Keratinocyte (primary cell): Measurements from ENCODE around the gene FAM25G. TPM values are rescaled to one million over a fixed set of nuclear protein-coding genes. Genes with fewer than 3 reads are reported as not detected.

Source experiments
- DNase-seq: peaks from one replicate; pipeline ENCODE4 v3.0.0-alpha.2; 2011; ENCODE audit warnings: low read depth, missing footprints, low spot score
- FAIRE-seq: peaks from 2 replicates; lab custom pipeline; 2011; peaks lifted over from hg19 to GRCh38; lab: Jason Lieb, UNC
- H2AFZ ChIP-seq: 2 replicates; pipeline ENCODE4 v1.6.0; 2012; ENCODE audit warnings: low read length, control low read depth, inconsistent platforms; ENCODE audit not compliant: control insufficient read depth
- H3K27ac ChIP-seq: 2 replicates; pipeline ENCODE4 v1.5.1; 2011; ENCODE audit warnings: low read length; ENCODE audit not compliant: control insufficient read depth, insufficient read depth
- H3K27me3 ChIP-seq: 3 replicates; pipeline ENCODE4 v1.6.0; 2011; ENCODE audit warnings: low read length; ENCODE audit not compliant: control insufficient read depth, insufficient read depth; ENCODE audit errors: extremely low read depth
- H3K36me3 ChIP-seq, 2 experiments: 2 replicates in 1 of 2; 3 replicates in 1 of 2; pipeline ENCODE4 v1.5.1; 2011; ENCODE audit warnings: low read length in 2 of 2, mild to moderate bottlenecking in 1 of 2; ENCODE audit not compliant: control insufficient read depth in 2 of 2, insufficient read depth in 2 of 2; ENCODE audit errors: extremely low read depth in 1 of 2
- H3K4me1 ChIP-seq: 3 replicates; pipeline ENCODE4 v1.5.1; 2011; ENCODE audit warnings: low read length; ENCODE audit not compliant: control insufficient read depth, insufficient read depth; ENCODE audit errors: extremely low read depth
- H3K4me2 ChIP-seq: 3 replicates; pipeline ENCODE4 v1.6.0; 2011; ENCODE audit warnings: low read depth, low read length; ENCODE audit not compliant: control insufficient read depth, insufficient read depth; ENCODE audit errors: extremely low read depth
- H3K4me3 ChIP-seq, 3 experiments: fragments of 200-600 bp in 1 of 3; sonication (generic) in 1 of 3; 2 replicates in 2 of 3; 3 replicates in 1 of 3; pipeline ENCODE4 v1.5.1; 2011 to 2016; ENCODE audit warnings: low read length in 3 of 3, mild to moderate bottlenecking in 3 of 3, control low read depth in 2 of 3, inconsistent platforms in 1 of 3, low read depth in 1 of 3, mixed read lengths in 1 of 3, mixed run types in 1 of 3, moderate library complexity in 1 of 3; ENCODE audit not compliant: control insufficient read depth in 2 of 3, insufficient read depth in 2 of 3; ENCODE audit errors: extremely low read depth in 1 of 3
- H3K79me2 ChIP-seq: 2 replicates; pipeline ENCODE4 v1.6.0; 2012; ENCODE audit warnings: low read length; ENCODE audit not compliant: control insufficient read depth, insufficient read depth
- H3K9ac ChIP-seq: 3 replicates; pipeline ENCODE4 v1.6.0; 2011; ENCODE audit warnings: low read length; ENCODE audit not compliant: control insufficient read depth, insufficient read depth; ENCODE audit errors: extremely low read depth
- H3K9me1 ChIP-seq: 3 replicates; pipeline ENCODE4 v1.6.0; 2011; ENCODE audit warnings: low read length; ENCODE audit not compliant: control insufficient read depth, insufficient read depth; ENCODE audit errors: extremely low read depth
- H3K9me3 ChIP-seq: 2 replicates; pipeline ENCODE4 v1.5.1; 2012; ENCODE audit warnings: low read depth, low read length; ENCODE audit not compliant: control insufficient read depth
- H4K20me1 ChIP-seq: 3 replicates; pipeline ENCODE4 v1.6.0; 2011; ENCODE audit warnings: low read length; ENCODE audit not compliant: control insufficient read depth, insufficient read depth; ENCODE audit errors: extremely low read depth
- CTCF ChIP-seq, 3 experiments: IDR thresholded peaks in 1 of 3; conservative IDR thresholded peaks in 1 of 3; optimal IDR thresholded peaks in 1 of 3; 2 replicates in 2 of 3; 3 replicates in 1 of 3; pipeline versions ENCODE3 to v1.5.1; 2011; ENCODE audit warnings: low read length in 3 of 3, mild to moderate bottlenecking in 3 of 3, moderate library complexity in 2 of 3, control low read depth in 1 of 3, inconsistent platforms in 1 of 3; ENCODE audit not compliant: insufficient read depth in 2 of 3; ENCODE audit errors: extremely low read depth in 1 of 3
- EZH2 ChIP-seq: IDR thresholded peaks from one replicate; pipeline ENCODE4 v1.6.1; 2012; ENCODE audit warnings: inconsistent platforms, mild to moderate bottlenecking, low read length, moderate library complexity
- dilution Hi-C: fragments of 300-500 bp; cut with MboI; formaldehyde crosslinking; loops from one replicate; pipeline ENCODE4 v1.7.0; 2020; ENCODE audit warnings: low sequenced_read_pairs; ENCODE audit not compliant: extremely low pct_ligation_motif_present
- polyA plus RNA-seq, 5 experiments: library from polyadenylated mRNA; depleted of rRNA in 3 of 5; stranded (reverse) in 3 of 5; stranded (forward) in 1 of 5; unstranded in 1 of 5; fragments of >200 nt; gene quantifications; 1 replicate in 1 of 5; 2 replicates in 3 of 5; 3 replicates in 1 of 5; pipeline versions ENCODE4 v1.2.1 to v1.2.3, GENCODE V29; 2011 to 2012; ENCODE audit warnings: missing spikeins in 2 of 5, low read depth in 1 of 5, low replicate concordance in 1 of 5

Gene FAM25G
- polyA plus RNA-seq, 1 donor (not counting 4 experiments of a cell fraction or from before 2014, with no cell fraction given), result 10.6 TPM

GRCh38 chr10:47454780-47455058 is 36.8 kb downstream of the FAM25G start:
- Histone ChIP-seq H3K4me2 (no peak overlapping the region), H3K4me3 (no peak overlapping the region), H3K36me3 (no peaks in the 10 kb centered on the region), H3K27ac (no peak overlapping the region), H2AFZ (no peak overlapping the region), H4K20me1 (no peaks in the 10 kb centered on the region), H3K27me3 (peaks cover 9% of the 10 kb centered on the region), H3K9me3 (no peaks in the 10 kb centered on the region), H3K4me1 (no peaks in the 10 kb centered on the region), H3K79me2 (no peaks in the 10 kb centered on the region), H3K9me1 (no peaks in the 10 kb centered on the region), H3K9ac (no peak overlapping the region)
- no peak for DNase-seq
- FAIRE-seq, result no peak
- TF ChIP-seq EZH2 (no peak), CTCF (optimal IDR thresholded peaks at IDR 0.05 in 1 of 3, IDR thresholded peaks at IDR 0.05 in 1 of 3, conservative IDR thresholded peaks at IDR 0.05 in 1 of 3; ENCODE audit: extremely low read depth in 1 of 3, insufficient read depth in 2 of 3, low read length in 3 of 3) (no peak)
- dilution Hi-C loops, result no loop called here

- dilution Hi-C loops, result no loop called here
- DNase-seq, result no peak
- H3K36me3 ChIP-seq, result no peaks in the 10 kb centered on the region
- no peaks in the 10 kb centered on the region for H3K79me2 ChIP-seq
- no peaks in the 10 kb centered on the region for H3K9me3 ChIP-seq
- H3K9ac ChIP-seq, result no peak overlapping the region
- no peak overlapping the region for H3K27ac ChIP-seq
- H4K20me1 ChIP-seq, result no peaks in the 10 kb centered on the region
- H2AFZ ChIP-seq, result no peak overlapping the region
- no peak for FAIRE-seq
- no peak for TF ChIP-seq EZH2
- no peak for TF ChIP-seq CTCF (optimal IDR thresholded peaks at IDR 0.05 in 1 of 3, IDR thresholded peaks at IDR 0.05 in 1 of 3, conservative IDR thresholded peaks at IDR 0.05 in 1 of 3; ENCODE audit: extremely low read depth in 1 of 3, insufficient read depth in 2 of 3, low read length in 3 of 3)
- no peak overlapping the region for H3K4me3 ChIP-seq
- H3K27me3 ChIP-seq, result peaks cover 9% of the 10 kb centered on the region
- no peak overlapping the region for H3K4me2 ChIP-seq
- no peaks in the 10 kb centered on the region for H3K9me1 ChIP-seq
- H3K4me1 ChIP-seq, result no peaks in the 10 kb centered on the region
Observed at GRCh38 chr10:47454008-47454779, 37.3 kb downstream of the FAM25G start.
